Hematopoietic multipotent progenitor cell treated with erythropoietin and hydrocortisone succinate and interleukin-3 and kit ligand, for 15 days (in vitro differentiated cells): Measurements from ENCODE around the gene HAO1.
"Not testable (repeated sequence)": the region's sequence is repeated elsewhere in the genome, so short reads cannot be mapped to it uniquely, and the experiment has no call there.

Experiments used
- DNase-seq: peaks from one replicate; pipeline ENCODE4 v3.0.0-alpha.2; 2015; ENCODE audit warnings: low spot score

Gene HAO1

DNA sequence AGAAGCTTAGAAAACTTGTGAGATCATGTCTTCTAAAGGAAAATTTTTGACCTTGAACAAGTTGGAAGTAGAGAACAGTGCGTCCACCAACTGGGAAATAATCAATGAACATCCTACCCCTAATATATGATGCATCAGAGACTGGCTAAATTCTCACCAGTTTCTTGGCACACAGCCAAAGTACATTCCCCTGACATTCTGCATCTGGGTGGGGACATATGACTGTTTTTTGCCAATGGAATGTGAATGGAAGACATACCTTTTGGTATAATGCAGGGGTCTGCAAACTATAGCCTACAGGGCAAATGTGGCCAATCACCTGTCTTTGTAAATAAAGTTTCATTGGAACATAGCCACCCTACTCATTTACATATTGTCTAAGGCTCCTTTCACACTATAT is 84.7 kb downstream of the HAO1 start:
- no peak for DNase-seq

DNA sequence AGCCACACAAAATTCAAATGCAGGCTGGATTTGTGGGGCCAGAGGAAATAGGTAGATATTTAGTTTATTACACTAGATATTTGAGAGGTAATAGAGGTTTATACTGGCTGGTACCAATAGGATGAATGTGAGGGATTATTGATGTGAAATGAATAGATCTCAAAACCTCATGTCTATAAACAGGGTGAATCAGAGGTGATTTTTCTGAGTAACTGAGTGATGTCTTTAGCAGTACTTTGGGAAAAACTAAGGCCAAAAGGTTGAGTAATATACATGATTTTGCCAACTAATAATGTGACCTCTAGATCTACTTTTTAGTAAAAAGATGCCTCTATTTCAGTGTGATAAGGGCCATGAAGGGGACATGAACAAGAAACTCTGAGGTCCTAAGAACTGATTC is 86.8 kb downstream of the HAO1 start:
- no peak for DNase-seq

DNA sequence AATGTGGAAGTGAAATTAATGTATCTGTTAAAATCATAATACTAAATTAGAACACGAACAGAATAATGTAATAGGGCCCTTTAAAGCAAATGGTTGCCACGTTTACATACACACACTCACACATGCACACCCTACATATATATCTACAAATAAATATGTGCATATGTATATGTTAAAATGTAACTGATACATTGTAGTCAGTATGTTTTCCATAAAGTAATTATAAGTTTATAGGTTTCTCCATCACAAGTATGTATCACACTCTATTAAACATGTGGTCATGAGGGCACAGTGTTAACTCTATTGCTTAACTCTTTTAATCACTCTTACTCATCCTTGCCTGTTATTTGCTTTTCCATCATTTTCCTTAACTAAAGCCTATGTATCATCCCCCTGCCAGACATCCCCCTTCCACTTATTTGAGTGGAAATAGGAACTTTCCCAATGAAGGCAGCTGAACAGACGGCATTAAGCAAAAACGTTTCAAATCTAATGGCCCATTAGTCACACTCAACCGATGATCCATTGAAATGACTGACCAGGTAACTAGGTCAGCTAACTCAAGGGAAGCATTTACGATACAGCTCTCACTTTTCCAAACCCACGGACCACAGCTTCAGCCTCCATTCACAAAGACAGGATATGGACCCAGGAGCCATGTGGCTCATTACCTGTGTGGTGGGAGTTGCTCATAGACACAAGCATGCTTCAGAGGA is 89.3 kb downstream of the HAO1 start:
- no peak for DNase-seq

DNA sequence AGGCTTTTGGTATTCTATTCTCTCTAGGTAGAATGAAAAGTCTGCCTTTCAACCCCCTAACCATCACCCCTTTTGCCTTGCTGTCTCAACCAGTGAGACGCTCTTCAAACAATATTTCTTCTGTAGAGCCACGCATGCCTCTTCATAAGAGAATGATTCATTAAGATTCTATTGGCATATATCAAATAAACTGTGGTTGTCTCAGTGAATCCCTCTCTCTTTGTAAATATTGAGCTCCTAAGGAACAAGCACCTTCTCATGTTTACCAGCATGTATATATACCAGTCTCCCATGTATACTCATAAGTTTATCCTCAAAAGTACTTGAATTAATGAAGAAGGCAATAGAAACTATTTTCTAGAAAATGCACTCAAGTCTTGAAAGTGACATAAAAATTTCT is 90.6 kb downstream of the HAO1 start:
- DNase-seq = no peak

DNA sequence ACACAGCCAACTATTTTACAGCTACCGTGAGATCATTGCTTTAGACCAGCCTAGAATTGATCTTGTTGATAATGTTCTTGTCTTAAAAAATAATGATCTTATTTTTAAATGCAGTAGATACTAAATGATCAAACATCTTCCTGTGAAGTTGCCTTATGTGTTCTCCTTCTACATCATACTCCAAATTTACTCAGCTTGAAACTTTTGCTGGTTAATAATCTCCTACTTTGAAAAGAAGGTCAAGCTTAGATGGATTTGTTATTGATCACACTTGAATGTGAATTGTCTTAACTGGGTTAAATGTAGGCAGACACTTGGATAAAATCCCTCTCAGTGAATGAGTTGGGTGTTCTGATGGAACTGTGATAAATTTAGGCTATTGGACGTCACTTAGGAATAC is 91.9 kb downstream of the HAO1 start:
- DNase-seq = no peak

DNA sequence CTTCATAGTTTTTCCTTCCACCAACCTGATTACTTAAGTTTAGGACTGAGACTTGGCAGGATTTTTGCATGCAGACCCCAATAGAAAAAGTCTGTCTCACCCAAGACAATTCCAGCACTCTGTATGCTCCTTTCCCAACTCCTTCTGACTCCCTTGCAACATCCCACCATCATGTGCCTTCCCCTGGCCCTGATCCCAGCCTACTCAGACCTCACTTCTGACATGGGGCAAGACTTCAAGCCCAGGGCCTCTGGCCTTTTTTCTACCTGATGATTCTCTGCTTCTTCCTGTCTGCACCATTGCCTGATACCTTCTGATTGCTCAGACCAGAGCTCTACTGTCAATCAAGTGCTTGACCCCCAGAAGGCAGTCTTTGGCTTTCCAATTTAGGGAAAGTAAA is 96.6 kb downstream of the HAO1 start:
- no peak for DNase-seq

DNA sequence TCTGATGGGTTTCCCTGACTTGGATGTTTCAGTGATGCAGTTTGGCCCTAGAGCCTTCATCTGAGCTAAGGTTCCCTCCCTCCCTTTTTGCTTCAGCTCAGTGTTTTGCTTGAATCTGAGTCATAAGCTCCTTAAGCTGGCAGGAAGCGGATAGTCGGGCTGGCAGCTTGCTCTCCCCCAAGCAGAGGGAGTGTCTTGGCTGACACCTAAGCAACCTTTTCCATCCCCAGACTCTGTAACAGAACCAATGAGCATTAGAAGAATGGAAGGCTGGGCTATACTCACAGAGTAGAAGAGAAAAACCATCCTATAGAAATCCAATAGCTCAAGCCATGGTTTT is 98.3 kb downstream of the HAO1 start:
- no peak for DNase-seq

DNA sequence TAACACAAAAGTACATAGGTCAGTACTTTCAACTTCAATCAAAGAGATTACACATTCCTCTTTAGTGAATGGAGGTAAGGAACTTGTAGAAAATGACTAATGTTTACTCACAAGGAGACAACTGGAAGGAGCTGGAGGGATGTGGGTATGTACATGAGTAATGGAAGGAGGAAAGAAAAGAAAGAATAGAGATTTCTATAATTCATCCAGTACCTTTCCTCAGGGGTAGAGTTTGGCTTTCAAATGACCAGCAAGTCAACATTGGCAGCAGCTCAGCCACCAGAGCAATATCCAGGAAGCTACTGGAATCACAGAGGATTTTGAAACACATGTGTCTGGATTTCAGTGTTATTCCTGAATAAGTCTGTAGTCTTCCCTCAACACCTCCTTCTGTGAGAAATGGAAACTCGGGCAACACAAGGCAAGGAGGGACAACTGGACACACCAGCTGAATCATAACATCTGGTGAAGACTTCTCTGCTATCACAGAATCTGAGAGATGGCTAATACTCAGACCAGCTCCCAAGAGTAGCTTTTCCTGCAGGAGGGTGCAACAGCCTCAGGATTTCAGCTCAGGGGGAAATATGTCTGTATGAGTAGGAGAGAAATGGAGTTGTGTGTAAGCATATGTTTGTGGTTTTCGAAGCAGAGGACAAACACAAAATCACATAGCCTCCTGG is 98.8 kb downstream of the HAO1 start:
- no peak for DNase-seq

DNA sequence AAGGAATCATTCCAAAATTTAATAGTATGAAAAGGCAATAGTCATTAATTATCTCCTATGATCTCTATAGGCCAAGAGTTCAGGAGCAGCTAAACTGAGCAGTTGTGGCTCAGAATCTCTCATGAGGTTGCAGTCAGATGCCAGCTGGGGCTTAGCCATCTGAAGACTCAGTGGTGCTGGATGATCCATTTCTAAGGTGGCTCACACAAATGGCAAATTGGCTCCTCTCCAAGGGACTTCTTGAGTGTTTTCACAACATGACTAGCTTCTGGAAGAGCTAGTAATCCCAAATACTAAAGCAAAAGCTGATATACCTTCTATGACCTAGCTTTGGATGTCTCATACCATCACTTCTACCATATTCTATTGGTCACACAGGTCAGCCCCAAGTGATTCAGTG is 104.2 kb downstream of the HAO1 start:
- no peak for DNase-seq

DNA sequence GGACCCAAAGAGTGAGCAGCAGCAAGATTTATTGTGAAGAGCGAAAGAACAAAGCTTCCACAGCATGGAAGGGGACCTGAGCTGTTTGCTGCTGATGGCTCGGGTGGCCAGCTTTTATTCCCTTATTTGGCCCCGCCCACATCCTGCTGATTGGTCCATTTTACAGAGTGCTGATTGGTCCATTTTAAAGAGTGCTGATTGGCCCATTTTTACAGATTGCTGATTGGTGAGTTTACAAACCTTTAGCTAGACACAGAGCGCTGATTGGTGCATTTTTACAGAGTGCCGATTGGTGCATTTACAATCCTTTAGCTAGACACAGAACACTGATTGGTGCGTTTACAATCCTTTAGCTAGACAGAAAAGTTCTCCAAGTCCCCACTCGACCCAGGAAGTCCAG is 105.8 kb downstream of the HAO1 start:
- DNase-seq = not testable (repeated sequence)
